Dedifferentiated amniotic fluid mesenchymal stem cell (primary cell): ENCODE data around the gene DGKG.

Source experiments
- DNase-seq: peaks from one replicate; pipeline ENCODE4 v3.0.0-alpha.2; 2016; ENCODE audit errors: extremely low spot score

Gene DGKG

DNA sequence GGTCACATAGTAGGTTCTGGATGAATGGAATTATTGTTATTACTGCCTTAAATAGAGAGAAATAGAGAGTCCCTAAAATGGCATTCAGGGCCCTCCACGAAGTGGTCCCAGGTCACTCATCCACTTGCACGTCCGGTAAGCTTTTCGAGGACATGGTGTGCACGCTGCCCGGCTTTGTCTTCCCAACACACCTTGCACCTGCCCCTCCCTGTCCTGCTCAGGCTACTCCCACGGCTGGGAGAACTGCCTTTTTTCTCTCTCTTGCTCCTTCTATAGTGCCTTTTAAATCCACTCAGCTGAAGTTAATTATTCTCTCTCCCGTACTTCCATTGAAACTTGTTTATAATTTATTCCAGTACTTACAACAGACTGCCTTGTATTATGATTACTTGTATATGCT, 5.6 kb upstream of the DGKG start:
- no peak for DNase-seq

DNA sequence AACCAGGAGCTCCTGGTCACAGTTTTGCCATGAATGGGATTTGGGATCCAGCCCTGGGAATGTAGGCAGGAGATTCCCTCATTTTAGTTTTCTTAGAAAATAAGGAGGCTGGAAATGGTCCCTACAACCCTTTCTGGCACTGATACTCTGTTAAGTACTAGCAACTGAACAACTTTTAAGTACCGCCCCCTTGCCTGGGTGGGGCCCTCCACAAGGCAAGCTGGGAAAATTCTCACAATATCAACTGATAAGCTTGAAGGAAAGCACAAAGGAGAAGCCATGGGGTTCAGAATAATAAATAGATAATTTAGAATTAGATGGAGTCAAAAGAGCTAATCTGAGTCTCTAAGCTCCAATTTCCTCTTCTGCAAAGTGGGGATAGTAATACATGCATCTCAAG, 4.2 kb upstream of the DGKG start:
- no peak for DNase-seq

DNA sequence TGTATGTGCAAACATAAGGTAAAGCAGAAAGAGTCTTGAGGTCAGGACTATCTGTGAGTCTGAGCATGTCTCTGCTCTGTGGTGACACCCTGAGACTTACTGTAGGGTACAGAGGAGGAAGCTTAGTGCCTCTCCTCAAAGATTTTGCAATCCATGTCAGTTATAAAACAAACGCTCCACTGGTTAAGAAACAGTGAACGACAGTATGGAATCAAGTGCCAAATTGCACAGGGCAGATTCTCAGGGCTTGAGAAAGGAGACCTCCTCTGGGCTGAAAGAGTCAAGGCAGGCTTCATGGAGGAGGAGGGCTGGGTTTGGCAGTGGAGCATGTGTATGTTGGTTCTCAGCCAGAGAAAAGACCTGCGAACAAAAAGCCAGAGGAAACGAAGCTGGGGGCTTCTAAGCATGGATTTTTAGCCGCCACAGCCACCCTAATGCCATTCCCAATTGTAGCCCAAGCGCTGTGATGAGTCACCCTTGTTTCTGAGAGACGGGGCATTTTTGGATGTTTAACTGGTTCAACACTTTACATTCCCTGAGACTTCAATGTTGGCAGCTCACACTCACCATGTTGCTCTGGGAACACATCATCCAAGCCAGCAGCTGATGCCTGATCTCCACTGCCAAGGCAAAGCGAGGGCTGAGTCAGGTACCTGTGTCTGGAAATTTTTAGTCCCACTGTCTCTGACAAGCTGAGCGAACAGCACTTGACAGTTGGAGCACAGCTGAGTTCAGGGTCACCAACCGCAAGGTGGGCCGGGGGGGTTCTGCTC, 3.4 kb upstream of the DGKG start:
- DNase-seq = no peak

DNA sequence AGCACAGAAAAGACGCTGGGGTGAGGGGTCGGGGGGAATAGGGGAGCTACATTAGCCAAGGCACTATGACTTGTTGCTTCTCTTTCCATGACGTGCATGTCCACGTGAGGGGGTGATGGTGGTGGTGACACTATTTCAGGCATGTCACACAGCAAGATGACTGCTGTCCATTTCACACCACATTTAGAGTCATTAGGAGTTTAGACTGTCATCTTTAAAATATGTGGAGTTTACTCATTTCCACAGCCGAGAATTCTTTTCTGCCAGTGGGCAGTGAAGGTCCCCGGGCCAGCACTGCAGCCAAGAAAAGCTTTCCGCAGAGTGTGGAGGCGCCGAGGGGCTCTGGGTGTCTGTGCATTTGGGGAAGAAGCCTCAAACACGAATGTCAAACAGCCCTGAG, 954 bp upstream of the DGKG start:
- DNase-seq = no peak

DNA sequence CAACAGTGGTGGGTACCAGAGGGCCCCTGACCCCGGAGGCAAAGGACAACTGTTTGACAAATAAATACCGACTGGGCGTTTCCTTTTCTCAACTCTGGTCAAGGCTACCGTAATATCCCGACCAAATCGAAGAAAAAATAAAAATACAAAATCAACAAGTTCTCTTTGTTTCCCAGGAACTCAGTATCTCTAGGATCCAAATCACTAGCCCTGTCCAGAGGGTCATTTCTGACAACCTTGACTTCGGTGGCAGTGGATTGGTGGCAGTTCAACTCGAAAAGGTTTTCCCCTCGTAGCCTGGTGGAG, 456 bp upstream of the DGKG start:
- DNase-seq = no peak

DNA sequence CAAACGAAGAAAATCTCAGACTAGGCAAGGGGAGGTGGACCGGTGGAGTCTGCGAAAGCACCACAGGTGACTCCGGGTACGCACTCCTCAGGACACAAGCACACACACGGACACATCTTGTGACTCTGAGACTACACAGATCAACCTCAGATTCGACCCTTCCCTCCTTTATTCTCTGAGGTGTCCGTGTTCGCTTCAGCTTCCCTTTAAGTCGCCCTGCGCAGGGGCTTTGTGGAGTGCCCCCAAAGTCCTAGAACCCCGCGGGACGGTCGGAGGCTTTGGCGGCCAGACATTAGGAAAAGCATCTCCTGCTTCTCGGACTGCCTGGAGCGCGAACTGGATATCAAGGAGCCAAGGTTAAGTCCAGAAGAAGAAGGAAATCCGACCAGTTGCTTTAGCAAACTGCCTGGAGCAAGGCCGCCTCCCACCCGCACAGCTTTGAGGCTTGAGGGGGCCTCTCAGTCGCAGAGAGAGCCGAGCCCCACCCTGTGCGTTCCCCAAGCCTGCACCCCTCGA, 730 bp downstream of the DGKG start:
- DNase-seq = no peak

DNA sequence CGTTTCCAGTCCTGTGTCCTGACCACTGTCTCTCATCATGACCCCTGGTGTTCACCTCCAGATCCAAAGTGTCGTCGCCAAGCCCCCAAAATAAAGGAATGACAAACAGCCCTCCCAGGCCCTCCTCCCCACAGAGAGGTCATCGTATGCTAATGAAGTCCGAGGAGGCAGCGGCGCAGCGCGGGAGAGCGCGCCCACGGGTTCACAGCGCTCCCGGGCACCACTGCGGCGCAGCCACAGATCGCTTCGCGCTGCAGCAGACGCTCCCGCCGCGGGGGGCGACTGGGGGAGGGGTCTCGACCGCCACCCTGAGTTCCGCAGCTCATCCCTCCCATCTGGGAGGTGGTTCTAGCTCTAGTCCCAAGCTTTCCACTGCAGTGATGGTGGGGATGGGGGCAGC, 1.3 kb downstream of the DGKG start:
- DNase-seq = no peak

DNA sequence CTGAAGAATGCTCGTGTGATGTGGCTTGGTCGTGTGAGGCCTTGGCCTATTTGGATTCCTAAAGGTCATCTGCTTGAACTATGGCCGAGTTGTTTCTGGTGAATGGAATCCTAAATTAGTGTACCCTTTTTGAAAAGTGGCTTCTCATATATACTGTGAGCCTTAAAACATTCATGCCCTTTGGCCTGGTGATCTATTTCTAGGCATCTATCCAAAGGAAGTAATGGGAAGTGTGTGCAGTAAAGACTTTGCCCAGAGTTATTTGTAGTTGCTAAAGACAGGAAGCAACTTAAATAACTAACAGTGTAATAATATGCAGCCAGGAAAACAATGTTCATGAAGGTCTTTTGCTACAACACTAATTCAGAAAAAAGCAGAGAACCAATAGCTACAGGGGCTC, 3.0 kb downstream of the DGKG start:
- DNase-seq = no peak

DNA sequence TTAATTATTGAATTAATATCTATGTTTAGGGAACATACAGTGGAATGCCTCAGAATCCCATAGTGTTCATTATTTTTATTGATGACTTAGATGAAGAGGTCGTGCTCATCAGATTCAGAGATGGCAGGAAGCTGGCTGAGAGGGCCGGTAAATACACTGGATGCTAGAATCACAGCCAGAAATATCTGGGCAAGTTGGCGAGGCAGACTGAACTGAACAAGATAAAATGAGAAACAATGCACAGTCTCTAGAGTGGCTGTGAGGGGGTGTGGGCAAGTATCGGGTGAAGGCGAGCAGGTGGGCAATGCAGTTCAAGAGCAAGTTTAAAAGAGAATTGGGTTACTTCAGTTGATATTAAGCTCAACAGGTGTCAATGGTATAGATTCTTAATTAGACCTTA, 5.9 kb downstream of the DGKG start:
- DNase-seq = no peak

DNA sequence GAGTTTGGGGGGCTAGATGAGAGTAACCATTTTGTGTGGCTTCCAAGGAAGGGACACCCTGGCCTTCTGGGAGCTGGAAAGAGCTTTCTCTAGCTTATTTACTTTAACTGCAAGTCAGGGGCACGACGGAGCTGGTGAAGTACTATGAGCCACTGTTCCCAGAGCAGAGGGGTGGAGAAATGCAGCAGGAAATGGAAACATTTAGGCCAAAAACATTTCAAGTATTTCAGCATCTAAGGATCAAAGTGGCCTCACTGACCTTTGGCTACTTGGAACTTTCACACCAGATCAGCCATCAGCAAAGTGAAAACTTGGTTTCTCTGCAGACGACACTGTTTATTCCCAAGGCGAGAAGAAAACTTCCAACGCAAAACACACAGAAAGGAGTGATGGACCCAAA, 7.9 kb downstream of the DGKG start:
- no peak for DNase-seq

DNA sequence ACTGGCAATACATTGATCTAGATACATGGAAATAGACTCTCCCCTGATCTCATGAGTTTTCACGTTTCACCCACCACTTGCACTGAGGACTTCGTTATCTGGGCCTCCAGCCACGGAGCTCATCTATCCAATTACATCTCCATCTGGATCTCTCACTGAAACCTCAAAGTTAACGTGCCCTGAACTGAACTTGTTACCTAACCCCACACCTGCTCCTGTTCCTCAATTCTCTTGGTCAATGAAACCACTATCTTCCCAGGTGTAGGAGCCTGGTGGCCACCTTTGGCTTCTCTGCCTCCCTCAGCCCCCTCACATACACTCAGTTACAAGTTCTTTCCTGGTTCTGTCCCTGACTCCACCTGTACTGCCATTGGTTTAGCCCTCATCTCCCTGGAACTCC, 9.7 kb downstream of the DGKG start:
- DNase-seq = no peak

DNA sequence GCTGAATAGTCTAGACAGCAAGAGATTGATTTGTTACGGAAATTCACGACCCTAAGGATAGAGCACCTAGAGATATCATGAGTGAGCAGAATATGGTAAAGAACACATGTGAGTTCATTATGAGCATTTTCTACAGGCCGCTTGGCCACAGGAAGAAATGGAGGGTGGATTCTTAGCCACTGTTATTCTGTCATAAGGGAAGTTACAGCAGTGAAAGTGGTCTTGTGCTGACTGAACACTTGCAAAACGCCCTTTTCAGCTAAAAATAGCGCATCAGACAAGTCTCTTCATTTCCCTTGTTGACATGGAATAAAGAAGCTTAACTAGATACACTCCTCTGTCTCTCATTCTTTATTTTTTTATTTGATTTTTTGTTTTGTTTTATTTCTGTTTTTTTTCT, 19.8 kb downstream of the DGKG start:
- no peak for DNase-seq

DNA sequence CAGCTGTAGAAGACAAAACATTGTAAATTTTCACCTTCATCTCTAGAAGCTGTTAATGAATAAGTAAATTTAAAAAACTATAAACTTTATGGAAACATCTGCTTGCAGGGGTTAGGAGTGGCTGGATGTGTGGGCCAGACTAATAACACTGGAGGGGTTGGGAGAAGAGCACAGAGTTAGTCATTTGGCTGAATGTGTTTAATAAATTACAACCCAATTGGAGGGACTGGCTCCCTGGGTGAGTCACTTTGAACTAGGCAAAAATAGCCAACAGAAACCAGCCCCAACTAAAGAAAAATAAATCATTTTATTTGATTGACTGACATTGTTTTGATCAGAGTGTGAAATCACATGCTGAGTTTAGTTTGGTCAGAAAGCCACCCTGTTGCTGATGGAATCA, 21.8 kb downstream of the DGKG start:
- DNase-seq = no peak

DNA sequence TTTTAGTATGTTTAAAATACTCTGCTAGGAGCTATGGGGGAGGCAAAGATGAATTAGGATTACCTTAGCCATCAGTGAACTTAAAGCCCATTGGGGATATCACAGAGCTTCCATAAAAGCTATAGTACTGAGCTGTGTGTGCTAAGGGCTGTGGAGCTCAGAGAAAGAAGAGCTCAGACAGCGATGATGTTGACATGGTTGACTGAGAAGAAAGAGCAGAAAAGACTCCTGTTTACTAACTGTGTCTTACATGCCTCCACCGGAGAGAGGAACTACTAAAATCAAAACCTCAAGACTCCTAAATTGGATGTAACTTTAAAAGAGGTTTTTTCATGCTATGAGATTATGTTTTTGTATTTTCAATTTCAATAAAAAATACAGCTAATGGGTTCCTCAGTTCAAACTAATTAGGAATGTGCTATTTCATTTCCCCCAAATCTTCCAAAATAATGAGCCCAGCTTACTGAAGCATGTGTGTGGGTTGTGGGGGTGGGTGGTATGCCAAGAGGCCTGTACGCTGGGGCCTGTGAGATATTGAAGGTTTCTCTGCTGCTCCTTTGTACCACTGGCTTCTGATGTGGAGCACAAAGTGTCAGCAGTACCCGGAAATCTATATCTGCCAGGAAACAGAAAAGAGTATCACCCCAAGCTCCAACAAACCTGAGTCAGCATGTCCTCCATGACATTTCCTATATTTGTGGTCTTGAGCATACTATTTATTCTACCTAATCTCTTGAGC, 22.7 kb downstream of the DGKG start:
- no peak for DNase-seq

DNA sequence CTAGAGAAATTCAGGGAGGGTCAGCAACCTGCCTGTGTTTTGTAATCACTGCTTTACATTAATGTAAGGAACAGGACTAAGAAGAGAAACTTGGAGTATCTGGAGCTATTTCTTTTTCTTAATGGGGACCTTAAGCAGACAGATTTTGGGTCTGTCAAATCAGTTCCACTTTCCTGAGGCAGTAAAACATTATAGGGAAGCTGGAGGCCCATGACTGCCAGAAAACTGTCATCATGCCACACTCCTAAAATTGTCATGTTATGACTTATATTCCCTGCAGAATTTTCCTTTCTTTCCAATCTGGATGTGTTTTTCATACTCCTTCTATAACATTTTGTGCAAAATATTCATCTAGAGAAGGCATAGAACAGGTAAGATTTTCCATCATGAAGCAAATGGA, 28.8 kb downstream of the DGKG start:
- DNase-seq = no peak

DNA sequence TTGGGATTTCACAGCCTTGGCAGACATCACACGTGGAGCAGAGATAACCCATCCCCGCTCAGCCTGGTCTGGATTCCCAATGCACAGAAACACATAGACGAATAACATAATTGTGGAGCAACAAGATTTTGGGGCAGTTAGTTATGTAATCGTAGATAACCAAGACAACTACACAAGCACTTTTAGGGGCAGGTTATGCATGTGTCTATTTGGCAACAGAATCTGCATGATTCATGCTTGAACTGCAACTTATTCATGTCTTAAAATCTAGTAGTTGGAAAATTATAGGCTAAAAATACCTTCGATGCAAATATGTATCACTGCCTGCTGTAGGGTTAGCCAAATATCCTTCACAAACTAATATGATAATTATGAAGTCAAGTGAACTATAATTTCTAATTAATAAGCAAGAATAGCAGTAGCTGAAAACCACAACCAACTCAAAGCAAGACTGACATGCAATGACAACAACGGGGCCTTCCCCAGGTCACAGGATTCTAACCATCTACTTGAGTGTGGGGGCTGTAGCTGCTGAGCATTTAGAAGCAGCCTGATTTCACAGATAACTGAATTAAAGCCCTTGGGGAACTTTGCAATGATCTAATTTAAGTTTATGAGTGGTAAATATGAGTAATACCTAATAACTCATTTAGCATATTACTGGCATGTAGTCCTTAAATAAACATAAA, 31.1 kb downstream of the DGKG start:
- no peak for DNase-seq

DNA sequence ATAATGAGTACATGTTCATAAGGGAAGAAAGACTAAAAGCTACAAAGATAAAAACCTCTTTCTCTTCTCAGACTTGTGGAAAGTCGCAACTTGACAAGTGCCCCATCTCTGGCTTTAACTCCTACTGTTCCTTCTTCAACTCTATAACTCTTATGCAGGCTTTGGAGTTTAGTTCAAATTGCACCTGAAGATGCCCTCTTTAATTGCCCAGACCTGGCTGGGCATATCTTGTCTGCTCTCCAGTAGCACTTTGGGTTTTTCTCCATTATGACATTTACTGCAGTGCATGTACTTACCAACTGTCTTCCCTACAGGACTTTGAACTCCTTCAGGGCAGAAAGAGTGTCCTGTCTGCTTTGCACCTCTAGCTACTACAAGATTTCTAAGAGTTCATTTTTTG, 32.4 kb downstream of the DGKG start:
- DNase-seq = no peak

DNA sequence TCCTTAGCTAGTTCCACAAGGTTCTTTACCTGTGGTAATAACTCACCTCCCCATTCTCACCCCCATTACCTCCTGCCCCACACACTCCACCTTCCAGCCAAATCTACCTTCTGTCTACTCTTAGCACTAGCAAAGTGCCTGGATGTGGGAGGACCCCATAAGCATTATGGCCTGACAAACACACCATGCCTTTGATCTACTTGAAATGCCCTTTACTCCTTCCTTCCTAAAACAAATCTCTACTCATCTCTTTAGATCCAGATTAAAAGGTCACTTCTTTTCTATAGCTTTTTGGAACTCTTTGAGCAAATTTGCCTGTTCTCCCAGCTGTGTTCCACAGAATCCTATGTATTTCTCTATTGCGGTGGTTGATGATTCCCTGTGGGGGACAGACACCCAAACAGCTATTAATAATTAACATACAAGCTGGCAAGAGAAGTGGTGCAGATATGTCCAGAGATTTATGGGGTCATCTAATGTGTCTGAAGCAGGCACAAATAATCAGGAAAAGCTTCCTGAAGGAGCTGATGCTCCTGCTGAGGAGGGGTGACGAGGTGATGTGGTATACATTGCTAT, 34.0 kb downstream of the DGKG start:
- no peak for DNase-seq

DNA sequence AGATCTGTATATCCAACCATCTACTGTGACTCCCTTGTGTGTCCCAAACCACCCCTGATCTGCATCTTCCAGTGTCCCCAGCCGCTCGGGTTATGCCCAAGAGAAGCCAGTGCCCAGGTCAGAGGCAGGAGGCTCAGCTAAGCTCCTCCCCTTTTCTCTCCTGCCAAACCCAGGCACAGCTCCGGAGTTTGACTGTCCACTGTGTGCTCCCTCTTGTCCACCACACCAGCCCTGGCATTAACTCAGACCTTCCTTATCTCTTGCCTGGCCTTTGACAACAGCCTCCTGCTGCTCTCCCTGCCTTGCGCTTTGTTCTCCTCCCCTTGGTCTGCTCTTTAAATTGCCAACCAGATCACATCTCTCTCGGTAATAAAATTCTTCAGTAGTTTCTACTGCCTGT, 39.3 kb downstream of the DGKG start:
- no peak for DNase-seq

DNA sequence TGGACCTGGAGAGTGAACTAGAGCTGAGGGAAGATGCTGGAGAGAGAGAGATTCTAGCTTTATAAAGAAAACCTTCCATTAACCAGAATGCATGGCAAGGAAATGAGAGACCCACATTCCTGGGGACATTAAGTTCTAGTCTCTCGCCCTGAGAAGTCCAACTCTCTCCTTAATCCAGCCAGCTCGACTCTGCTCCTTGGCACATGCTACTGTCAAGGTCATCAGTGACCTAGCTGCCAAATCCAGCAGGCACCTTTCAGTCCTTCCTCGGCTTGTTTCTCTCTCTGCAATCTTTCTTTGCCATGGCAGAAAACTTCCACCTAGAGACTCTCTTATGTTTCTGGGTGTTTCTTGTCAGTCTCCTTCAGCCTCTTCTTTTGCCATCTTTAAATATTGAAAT, 40.3 kb downstream of the DGKG start:
- DNase-seq = no peak

DNA sequence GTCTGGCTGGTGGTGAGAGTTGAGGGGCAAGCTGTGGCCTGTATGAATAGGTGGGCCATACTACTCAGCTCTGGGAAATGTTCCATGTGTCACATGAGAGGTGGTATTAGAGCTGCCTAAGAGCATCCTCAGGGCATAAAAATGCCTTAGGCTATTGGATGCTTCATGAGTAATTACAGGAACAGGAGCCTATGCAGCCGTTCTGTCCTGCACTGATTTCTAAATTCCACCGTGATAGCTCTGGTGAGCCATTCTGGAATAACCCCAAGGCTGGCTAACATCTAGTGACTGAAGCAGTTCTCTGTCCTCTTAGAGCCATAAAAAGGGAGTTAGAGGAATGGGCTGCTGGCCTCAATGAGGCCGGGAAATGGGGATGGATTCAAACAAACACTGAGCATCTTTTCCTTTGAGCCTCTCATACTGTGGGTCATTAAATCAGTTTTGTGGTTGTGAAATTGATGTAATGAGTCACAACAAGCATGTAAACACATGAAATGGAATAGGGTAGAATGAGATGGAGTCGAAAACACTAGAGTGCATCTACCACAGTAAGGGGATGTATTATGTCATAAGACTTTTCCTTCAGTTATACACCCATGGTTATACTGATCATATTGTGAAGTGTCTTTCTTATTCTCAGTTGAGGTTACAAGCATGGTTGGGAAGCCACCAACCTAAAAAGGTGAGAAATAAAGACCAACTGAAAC, 41.0 kb downstream of the DGKG start:
- no peak for DNase-seq

DNA sequence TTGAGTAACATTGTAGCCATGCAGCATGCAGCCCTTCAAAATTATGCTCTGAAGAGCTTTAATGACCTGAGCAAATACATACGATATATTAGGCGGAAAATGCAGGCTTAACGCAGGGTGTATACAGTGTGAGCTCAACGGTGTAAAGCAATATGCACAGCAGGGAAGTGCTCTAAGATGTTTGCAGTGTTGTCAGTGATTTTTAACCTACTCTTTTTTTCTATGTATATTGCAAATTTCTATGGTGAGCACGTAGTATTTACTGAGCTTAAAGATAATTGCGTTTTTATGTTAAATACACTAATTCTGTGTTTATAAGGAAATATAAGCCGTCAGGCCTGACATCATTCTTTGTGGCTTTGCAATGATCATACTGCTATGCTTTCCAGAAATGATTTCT, 42.1 kb downstream of the DGKG start:
- DNase-seq = no peak
